Fibroblast of peridontal ligament (primary cell): Measurements from ENCODE around the gene PHF14.
"Not testable (repeated sequence)": the region's sequence is repeated elsewhere in the genome, so short reads cannot be mapped to it uniquely, and the experiment has no call there.

Experiments used
- DNase-seq: peaks from one replicate; pipeline ENCODE4 v3.0.0-alpha.2; 2010; ENCODE audit errors: extremely low read depth

PHF14 gene

DNA sequence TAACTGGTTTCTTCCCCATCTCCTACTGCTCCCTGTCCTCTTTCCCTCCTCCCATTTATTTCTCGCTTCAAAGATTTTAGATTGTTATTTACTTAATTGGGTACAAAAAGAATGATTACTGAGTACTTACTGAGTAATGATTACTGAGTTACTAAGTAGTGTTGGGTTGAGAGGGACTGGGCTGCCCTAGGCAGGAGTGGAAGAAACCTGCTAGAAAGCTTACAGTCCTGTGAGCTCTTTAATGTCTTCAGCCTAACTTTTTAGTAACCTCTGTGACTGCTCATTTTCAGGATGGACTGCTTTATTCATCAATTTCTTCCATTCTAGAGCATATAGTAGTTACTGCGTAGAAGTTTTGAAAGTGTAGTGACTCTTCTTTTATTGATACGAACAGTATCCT is 7.6 kb downstream of the PHF14 start:
- DNase-seq: no peak

DNA sequence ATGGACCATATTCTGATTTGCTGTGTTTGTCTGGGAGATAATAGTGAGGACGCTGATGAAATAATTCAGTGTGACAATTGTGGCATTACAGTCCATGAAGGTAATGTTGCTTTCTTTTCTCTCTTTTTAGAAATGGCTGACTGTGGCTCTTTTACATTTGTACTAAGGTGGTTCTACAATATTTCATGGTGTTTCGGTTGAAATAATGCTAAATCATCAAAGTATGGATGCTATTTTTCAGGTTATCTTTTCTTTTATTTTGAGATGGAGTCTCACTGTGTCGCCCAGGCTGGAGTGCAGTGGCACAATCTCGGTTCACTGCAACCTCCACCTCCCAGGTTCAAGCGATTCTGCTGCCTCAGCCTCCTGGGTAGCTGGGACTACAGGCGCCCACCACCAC is 17.1 kb downstream of the PHF14 start:
- not testable (repeated sequence) for DNase-seq

DNA sequence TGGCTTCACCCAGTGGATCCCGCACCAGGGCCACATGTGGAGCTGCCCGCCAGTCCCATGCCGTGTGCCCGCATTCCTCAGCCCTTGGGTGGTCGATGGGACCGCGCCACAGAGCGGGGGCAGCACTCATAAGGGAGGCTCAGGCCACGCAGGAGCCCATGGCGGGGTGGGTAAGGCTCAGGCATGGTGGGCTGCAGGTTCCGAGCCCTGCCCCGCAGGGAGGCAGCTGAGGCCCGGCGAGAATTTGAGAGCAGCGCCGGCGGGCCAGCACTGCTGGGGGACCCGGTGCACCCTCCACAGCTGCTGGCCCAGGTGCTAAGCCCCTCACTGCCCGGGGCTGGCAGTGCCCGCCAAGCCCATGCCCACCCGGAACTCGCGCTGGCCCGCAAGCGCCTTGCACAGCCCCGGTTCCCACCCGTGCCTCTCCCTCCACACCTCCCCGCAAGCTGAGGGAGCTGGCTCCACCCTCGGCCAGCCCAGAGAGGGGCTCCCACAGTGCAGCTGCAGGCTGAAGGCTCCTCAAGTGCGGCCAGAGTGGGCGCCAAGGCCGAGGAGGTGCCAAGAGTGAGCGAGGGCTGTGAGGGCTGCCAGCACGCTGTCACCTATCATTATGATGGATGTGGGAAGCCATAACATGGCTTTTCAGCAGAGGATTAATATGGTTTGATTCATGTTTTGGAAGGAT is 22.0 kb downstream of the PHF14 start:
- not testable (repeated sequence) for DNase-seq

DNA sequence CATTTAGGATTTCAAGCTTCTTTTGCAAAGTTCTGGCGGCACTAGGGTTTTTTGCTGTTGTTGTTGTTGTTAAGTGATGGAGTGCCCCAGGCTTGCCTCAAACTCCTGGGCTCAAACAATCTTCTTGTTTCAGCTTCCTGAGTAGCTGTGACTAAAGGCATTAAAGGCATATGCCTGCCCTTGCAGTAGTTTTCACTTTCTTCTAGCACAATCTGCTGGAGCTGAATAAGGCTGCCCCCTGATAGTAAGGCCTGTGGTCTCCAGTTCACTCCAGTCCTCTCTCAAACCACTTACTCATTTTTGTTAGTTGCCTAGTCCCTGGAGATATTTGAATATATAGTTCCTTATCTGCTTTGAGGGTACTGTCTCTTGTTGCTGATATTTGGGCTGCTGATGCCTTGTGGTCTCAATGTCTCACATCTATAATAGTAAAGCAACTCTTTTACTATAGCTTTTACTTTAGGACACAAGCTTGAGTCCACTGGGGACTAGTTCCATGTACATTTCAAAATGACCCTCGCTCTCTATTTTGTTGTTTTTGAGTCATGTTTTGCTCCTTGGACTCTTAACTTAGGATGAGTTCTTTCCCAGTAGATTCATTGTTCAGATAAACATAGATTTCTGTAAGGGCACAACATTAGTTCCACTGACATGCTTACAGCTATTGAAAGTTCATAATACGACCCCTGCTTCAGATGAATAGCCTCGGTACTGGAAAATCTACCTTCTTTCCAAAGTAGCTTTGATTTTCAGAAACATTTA is 25.5 kb downstream of the PHF14 start:
- DNase-seq: peak; percentile 2

DNA sequence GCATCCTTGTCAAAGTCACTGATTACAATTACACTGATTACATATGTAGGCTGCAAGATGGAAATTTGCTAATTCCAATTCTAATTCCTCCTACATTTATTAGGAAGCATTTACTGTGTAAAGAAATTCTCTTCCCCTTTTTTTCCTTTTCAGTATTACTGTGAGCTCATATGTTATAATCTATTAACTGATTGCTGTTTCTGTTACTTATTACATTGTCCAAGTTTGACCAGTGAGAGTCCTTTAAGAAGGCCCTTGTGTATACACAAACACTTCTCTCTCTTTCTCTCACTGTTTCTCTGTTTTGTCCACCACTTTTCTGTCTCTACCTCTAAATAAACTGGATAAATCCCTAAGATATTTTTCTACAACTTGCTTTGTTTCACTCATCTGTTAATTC is 31.5 kb downstream of the PHF14 start:
- no peak for DNase-seq

DNA sequence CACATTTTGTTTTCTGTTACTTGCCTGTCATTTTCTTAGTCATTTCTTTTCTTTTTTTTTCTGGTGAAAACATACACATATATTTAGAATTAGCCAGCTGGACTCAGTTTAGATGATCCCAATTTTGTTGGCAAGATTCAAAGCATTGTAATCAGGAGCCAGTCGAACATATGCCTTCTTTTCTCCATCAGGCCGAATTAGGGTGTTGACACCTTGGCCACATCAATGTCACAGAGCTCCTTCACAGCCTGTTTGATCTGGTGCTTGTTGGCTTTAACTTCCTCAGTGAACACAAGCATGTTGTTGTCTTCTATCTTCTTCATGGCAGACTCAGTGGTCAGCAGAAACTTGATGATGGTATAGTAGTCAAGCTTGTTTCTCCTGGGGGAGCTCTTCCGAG is 32.6 kb downstream of the PHF14 start:
- no peak for DNase-seq

DNA sequence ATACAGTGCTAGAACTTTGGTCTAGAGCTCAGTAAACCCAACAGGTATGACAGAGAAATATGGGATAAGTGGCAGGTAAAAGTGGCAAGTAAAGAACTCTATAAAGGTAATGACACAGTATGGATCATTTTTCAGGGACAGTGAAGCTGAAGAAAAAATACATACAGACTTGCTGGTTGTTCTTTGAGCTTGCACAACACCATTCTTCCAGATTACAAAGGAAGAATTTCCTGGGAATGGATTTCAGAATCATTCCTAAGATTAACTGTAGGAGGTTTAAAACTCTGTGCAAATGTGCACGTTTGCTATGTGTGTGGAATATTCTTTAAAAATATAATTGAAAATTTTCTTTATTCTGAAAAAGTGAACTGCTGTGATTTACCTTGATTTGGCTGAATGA is 36.0 kb downstream of the PHF14 start:
- DNase-seq: peak; percentile 7

DNA sequence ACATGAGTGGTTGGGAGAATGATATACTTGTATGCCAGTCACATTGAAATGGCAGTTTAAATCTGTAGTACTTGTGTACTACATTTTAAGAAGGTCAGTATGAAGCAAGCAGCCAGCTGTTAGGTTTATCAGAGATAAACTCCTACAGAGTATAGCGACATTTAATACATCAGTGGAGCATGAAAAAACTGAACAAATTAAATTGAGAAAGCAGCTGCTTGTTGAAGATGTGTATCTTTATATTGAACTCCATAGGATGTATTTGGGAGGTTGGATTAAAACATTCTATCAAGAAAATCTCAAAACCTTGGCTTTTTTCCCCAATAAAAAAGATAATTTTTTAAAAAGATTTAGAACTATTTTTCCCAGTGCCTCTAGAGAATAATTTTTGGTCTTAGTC is 47.8 kb downstream of the PHF14 start:
- no peak for DNase-seq

DNA sequence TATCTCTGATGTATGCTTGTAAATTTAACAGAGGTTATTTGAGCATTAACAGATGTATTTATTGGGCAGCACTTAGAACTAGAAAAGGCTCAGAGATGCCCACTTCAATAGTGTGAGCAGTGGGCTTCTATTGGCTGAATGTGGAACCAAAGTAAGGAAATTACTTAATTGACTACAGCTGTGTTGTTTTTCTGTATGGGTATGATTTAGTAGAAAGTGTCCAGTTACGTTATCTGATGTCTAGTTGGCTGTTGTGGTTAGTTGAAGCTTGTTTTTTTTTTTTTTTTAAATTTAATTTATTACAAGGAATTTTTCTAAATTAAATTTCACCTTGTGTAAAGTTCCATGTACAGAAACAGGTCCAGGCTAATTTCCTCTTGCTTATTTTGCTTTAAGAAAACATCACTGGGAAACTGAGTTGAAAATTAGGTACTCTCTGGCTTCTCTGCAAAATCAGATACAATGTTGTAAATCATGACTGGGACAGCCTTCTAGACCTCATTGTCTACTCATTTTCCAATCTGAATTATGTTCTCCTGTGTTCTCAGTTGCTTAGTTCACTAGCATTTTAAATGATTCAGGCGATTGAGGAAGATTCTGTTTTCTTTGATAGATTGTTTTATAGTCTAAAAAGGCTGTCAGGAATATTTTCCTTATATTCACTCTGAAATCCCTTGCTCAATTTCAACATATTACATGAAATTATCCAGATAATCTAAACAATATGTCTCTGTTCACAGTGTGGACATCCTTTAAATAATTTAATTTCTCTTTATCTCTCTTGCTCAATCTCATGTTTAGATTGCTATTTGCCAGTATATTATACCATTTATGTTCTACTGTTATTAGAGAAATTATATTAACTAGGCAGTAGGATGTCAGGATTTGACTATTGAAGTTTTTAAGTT is 53.0 kb downstream of the PHF14 start:
- DNase-seq: peak; percentile 51

DNA sequence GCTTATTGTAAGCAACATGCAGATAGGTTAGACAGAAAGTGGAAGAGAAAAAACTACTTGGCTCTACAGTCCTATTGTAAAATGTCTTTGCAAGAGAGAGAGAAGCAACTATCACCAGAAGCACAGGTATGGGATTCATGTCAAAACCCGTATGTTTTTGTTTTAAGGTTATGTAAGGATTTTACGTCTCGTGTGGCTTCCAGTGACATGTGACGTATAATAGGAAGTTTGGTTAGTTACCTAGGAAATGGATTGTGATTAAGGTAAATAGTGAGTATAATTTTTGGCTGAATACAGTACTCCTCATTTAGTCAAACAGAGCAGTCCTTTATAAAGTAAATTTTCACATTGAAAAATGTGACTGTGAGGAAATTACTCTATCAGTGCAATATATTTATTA is 62.0 kb downstream of the PHF14 start:
- no peak for DNase-seq

DNA sequence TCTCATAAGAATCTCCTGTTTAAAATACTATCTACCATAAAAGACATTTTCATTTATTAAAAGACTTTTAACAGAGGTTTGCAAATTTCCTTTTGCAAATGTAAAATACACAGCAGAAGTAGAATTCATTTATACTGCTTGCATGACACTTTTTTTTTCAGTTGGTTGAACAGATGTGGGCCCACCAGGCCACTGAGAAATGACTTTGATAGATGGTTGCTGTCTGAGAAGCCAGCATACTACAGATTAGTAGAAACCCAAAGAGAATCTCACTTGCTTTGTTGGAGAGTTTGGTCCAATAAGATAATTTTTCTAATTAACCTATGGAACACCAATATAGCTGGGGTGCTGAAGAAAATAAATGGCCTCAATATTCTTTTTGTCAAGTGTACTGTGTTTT is 66.3 kb downstream of the PHF14 start:
- DNase-seq: no peak

DNA sequence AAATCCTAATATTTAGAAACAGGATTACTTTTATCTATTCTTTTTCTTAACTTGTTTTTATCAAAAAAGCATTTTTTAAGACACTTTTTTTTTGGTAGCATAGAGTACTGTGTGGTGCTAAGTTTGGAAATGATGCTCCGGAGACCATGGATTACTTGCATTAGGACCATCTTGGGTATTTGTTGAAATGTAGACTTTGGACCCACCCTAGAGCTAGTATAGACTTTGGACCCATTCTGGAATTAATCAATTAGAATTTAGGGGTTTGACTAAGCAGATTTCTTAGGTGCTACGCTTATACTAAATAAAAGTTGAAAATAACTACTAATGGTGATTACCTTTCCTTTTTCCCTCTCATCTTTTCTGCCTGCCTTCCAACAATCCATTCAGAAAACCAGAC is 80.4 kb downstream of the PHF14 start:
- DNase-seq: no peak

DNA sequence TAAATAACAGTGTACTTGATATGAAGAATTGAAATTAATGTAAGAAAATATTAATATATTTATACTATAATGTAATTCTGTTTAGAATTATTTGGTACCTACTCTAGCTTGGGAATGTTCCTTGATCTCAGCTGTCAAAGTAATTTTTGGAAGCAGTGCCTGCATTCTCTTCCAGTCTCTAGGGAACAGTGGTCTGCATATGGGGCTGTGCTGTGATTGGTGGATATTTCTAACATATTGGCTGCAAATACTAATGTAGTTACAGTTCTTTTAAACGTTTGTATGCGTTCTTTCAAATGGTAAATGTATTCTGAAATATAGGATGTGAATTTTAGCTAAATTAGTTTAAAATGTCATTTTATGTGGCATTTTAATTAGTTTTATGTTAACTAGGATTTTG is 87.2 kb downstream of the PHF14 start:
- peak; percentile 39 for DNase-seq

DNA sequence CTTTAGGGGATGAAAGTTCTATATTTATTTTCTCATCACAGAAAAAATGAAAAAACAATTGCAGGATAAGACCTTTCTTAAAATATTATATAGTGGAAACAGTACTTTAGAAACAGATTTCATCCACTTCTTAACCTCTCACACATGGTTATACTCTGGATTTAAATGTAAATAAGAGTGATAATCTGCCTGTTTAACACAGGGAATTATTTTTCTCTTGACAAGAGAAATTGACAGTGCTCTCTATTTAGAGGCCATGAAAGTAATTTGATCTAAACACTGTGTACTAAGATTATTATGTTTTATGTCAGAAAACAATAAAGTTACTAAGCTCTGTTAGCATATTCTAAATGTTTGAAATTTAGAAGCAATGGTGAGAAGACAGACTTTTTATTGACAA is 88.4 kb downstream of the PHF14 start:
- no peak for DNase-seq

DNA sequence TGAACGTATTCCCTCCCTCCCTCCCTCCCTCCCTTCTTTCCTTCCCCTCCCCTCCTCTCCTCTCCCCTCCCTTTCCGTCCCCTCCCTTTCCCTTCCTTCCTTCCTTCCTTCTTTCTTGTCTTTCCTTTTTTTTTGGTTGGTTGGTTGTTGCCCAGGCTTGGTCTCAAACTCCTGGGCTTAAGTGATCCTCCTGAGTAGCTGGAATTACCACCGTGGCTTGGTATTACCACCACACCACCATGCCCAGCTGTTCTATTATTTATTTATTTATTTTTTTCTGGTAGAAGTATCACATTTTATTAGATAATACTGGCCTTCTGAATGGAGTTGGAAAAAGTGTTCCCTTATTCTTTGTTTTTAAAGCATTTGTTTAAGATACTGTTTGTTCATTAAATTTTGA is 95.9 kb downstream of the PHF14 start:
- DNase-seq: no peak

DNA sequence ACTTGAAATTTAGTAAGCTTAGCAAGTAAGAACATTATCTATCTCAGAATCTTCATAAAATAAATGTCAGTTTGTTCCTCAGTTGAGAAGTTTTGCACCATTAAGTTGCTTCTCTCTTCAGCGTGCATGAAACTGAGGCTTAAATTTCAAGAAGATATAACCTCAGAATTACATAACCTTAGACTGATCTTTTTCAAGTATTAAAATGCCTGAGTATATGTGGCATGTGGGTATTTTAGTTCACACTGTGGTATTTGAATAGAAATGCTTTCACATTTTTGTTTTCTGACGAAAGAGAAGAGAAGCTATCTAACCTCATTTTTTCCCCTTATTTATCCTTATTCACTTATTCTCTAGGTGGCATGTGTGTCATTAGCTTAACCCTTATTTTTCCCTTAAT is 104.1 kb downstream of the PHF14 start:
- DNase-seq: peak; percentile 32

DNA sequence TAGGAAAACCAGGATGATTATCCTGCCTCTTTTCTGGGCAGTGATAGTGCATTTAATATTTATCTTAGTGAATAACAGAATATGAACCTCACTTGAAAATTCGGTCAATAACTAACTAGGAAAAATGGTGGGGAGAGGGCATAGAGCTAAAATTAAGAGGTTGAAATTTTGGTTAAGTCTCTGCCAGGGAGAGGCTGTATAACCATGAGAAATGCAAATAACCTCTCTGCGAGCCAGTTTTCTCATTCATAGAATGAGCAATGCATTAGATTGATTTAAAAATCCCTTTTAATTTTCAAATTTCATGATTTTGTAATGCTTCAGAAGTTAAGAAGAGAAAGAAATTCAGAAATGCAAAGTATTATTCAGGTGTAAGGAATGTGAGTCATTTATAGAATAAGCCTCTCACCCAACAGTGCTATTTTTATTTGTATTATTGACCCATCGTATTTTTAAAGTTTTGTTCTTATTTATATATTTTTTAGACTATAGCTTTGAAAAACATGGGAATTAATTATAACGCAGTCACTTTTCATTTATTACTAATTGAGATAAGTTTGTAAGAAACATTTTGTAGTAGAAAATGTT is 104.7 kb downstream of the PHF14 start:
- no peak for DNase-seq

DNA sequence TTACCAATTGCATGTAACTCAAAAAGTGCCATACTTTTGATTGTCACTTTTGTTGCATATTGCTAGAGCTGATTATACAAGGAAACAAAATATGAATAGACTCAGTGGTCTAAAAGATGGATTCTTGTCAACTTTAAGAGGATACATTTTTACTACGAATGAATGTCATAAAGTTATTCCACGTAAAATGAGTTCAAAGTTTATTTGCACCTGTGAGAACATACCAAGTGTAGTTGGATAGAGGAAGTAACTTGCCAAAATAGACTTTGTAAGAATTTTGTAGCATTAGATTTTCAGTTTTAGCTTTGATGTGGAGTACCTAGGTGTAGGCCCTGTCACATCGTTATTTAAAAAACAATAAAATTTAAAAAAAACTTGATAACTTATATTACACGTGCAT is 106.2 kb downstream of the PHF14 start:
- no peak for DNase-seq

DNA sequence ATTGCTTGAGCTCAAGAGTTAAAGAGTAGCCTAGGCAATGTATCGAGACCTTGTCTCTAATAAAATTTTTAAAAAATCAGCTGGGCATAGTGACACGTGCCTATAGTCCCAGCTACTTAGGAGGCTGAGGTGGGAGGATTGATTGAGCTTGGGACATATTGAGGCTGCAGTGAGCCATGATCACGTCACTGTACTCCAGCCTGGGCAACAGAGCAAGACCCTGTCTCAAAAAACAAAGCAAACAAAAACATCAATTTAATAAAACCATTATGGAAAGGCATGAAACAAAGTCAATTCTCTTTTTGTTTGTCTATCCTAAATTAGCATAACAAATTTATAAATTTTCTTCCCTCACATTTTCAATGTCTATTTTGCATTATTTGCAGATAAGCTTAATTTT is 108.4 kb downstream of the PHF14 start:
- no peak for DNase-seq

DNA sequence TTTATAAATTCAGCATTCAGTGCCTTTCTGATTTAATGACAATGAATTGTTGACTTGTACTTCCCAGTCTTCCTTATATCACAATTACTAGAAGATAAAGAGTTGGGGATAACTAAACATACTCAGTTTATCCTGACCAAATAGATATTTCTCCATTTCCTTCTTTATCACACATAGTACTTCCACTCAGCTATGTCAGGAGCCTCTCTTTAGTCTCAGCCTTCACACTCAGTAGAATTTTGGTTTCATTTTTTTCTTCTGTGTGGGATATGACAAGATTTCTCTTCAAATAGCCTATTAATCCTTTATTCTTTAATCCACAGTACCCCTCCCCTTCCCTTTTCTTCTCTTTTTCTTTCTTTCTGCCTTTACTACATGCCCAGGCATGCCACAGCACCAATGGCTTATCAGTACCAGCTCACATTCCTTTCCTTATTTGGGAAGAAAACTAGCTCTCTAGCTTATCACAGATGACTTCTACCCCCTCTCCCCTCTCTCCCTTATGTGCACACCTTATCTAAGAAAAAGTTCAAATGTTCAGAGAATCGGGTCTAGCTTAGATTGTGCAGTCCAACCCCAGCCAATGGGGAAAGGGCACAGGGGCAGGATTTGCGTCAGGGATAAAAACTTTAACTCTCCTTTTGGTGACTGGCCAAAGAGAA is 109.0 kb downstream of the PHF14 start:
- peak; percentile 16 for DNase-seq

DNA sequence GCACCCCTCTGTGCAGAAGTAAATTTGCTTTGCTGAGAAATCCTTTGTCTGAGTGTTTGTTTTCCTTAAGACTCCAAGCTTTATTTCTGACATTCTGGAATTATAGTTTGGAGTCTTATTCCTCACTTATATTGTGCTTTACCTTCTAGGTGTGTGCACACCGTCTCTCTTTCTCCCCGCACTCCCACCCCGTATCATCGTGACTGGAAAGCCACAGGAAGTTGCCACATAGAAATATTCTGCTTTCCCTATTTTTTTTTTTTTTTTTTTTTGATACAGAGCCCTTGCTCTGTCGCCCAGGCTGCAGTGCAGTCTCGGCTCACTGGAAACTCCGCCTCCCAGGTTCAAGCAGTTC is 109.5 kb downstream of the PHF14 start:
- DNase-seq: no peak

DNA sequence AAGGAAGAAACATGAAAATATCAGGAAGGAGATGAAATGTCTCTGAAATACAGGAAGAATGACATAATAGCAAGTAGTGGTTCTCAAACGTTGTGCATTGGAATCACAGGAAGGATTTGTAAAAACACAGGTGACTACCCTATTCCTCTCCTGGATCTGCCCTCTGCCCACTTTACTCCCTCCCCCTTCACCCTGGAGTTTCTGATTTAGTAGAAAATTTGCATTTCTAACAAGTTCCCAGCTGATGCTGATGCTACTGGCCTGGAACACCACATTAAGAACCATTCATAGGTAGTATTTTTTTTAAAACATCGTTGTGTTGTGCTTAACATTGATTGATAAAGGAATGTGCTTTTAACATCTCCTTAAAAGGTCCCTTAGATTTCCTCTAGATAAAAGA is 130.9 kb downstream of the PHF14 start:
- DNase-seq: no peak
